LNCAP (cell line): ENCODE measurements around the gene JAG2.

Experiments used
- CTCF ChIP-seq: fragments of 450-650 bp; IDR thresholded peaks from 2 replicates; pipeline ENCODE4 v1.5.1; 2017; ENCODE audit warnings: mild to moderate bottlenecking

The JAG2 gene

GRCh38 chr14:105153739-105154475, 14.7 kb downstream of the JAG2 start:
- TF ChIP-seq CTCF: no peak

DNA sequence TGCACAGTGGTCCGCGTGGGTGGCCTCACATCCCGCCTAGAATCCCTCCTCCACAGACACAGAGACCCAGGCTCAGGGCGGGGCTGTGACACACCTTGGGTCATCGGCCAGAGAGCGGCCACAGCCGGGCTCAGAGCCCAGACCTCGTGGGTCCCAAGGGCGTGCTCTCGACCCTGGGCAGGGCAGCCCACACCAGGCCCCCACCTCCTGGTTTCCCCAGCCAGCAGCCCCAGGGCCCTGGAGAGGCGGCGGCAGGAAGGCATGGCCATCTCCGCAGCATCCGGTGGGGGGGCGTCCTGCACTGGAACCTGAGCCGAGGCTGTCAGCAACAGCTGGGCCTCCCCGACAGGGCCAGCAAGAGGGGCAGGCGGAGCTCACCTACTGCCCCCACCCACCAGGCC, 15.2 kb downstream of the JAG2 start:
- TF ChIP-seq CTCF: no peak

DNA sequence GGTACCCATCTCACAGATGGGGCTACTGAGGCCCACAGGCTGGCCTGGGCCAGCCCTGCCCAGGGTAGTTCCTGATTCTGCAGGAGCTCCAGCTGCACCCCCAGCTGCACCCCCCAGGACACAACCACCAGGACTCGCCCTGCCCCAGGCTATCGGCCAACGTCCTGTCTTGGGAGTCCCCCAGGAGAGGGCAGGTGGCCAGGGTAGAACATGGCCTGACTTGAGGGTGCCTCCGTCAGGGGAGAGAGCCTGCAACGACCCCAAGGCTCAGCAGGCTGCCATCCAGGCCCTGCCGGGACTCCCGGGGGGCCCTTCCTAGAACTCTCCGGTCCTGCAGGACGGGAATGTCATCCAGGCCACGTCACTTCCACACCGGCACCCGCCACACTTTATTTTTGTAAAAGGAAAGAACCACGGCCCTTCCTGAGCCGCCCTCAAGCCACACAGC, 15.8 kb downstream of the JAG2 start:
- TF ChIP-seq CTCF: no peak

- no peak for TF ChIP-seq CTCF
These were observed 16.5 kb downstream of the JAG2 start for GRCh38 chr14:105151838-105152793.

DNA sequence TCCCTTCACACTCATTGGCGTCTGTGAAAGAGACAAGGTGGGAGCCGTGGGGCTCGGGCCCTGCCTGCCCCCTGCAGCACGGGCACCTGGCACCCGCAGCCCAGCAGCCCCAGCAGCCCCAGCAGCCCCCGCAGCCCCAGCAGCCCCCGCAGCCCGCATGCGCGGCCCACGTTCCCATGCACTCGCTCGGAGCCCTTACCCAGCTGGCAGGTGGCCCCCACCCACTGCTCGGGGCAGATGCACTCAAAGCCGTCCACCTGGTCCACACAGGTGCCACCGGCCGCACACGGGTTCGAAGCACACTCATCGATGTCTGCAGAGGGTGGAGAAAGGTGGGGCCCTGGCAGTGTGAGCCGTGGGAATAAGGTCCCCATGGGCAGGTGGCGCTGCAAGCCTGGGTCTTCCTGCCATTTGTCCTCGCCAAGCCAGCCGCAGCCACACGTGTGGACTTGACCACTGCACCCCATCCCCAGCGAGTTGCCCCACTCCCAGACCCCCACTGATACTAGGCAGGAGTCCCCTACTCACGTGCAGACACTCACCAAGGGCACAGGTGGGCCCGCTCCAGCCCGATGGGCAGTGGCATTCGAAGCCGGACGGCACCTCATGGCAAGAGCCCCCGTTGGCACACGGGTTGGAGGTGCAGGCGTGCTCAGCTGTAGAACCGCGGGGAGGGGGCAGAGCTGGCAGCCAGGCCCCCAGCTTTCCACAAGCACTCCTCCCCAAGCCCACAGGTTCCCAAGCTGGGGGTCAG, 17.3 kb downstream of the JAG2 start:
- TF ChIP-seq CTCF: no peak

DNA sequence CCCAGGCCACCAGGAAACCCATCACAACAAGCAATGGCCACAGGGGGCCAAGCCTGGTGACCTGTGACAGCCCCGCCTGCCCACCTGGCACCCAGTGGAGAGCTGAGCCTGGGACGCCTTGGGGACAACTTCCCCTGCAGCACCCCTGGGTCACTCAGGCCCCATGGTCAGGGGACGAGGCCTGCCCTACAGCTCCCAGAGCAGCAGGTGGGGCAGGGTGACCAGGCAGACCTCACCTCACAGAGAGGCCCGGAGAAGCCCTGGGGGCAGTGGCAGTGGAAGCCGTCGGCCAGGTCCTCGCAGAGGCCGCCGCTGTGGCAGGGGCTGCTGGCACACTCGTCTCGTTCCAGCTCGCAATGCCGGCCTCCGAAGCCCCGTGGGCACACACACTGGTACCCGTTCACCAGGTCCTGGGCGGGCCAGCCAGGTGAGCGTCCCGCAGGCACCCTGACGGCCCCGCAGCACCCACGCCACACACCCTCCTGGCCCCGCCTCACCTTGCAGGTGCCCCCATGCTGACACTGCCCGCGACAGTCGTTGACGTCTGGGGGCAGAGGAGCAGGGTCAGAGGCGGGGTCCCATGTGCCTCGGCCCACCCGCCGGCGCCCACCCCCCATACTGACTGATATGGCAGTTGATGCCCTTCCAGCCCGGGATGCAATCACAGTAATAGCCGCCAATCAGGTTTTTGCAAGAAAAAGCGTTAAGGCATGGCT, 18.1 kb downstream of the JAG2 start:
- TF ChIP-seq CTCF: no peak

DNA sequence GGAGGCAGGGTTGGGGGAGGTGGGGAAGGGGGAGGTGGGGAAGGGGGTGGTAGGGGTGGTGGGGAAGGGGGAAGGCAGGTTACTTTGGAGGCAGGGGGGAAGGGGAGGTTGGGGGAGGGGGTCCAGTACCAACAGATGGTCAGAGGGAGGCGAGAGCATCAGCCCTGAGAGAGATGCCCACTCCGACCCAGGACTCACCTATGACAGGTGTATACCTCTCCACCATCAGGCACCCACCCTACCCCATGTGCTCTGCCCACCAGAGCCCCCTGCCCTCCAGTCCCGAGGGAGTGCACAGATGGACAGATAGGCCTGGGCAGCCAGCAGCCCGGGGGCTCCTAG, 18.6 kb downstream of the JAG2 start:
- no peak for TF ChIP-seq CTCF
